NCI-H2171 treated with DMSO at 0.1 percent for 48 hours (cell line): ENCODE measurements around the gene FSTL5.
"Not testable (repeated sequence)": the region's sequence is repeated elsewhere in the genome, so short reads cannot be mapped to it uniquely, and the experiment has no call there.

ENCODE experiments used
- DNase-seq: peaks from one replicate; lab custom pipeline; 2025; lab: John Stamatoyannopoulos, UW

Gene FSTL5

DNA sequence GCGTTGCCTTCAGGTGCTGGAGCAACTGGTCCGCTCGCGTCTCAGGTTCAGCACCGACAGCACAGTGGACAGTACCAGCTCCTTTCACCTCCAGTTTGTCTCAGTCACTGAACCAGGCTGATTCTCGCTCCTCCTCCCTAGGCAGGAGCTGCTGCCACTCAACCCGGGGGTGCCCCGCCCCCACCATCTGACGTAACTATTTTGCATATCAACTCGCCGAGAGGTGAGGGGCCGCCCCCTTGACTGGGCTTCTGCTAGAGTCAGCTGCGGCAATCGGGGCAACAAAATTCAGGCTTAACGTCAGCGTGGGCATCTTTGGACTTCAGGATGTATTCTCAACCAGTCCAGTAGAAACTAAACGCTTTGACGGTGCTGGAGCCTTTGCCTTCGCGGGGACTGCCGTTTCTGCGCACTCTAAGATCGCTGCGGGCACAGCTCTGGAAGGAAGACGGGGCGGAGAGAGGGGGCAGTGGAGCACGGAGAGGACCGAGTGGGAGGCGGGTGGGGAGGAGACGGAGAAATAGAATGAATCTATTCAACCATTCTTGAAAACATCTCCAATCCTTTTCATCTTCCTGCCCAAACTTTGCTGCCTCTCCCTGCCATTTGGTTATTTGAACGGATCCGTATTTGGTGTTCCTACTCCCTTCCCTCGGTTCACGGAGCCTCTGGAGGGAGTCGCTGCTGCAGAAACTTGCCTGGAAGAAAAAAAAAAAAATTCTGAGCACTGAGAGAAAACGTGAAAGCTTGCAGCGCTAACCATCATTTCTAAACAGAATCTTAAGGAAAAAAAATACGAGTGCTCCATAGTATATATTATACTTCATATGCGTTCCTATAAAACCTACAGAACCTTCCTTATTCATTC is at the start of gene FSTL5:
FSTL5 (minus strand) TSS at position 109 of the 868 bp plus-strand sequence. CDS start 52,604 bp downstream, outside the sequence.
- DNase-seq: peak; percentile 87

DNA sequence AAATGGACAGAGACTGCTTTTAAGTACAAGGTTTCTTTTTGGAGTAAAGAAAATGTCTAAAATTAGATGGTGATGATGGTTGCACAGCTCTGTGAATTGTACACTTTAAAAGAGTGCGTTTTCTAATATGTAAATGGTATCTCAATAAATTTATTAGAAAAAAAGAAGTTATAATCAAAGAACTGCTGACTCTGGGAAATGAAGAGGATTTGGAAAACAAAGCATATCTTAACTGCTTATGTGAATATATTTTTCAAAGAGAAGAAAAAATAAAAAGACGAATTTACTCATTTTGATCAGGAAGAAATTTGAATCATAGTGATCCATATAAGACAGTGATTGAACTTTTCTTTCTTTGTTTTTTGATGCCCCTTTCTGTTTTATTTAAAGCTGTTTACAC is 45.9 kb upstream of the FSTL5 start:
- DNase-seq: no peak

GRCh38 chr4:162203478-162203877 is 39.7 kb upstream of the FSTL5 start:
- DNase-seq: not testable (repeated sequence)

- no peak for DNase-seq
Measured at GRCh38 chr4:162201673-162202072, 37.9 kb upstream of the FSTL5 start.

- DNase-seq: no peak
Measured at GRCh38 chr4:162170509-162170908, 6.7 kb upstream of the FSTL5 start.

DNA sequence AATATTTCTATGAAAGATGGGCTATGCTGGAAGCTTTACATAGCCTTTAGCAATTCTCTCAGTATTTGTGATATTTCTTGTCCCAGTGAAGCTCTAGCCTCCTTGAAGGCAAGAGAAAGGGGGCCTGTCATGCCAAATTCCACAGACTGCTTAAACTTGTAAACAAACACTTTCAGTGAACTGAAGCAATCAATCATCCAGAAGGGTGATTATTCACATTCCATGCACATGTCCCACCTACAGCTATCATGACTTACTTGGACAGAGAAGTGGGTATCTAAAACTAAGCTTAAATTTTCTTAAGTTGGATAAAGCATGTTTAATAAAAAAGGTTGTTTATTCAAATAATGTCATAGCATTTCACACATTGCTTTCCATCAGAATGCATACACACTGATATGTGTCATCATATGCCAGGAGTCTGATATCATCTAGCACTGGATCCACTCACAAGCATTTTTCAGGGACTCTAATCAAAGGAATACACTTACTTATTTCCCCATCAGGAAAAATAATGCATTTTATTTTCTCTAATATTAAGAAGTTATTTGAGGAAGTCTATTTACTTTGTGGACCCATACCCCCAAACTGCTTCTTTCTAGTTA is 1.2 kb upstream of the FSTL5 start:
- DNase-seq: no peak

- DNase-seq: no peak
Measured at GRCh38 chr4:162162672-162163071, 1.1 kb downstream of the FSTL5 start.

GRCh38 chr4:162157241-162157640 is 6.6 kb downstream of the FSTL5 start:
- DNase-seq: no peak

DNA sequence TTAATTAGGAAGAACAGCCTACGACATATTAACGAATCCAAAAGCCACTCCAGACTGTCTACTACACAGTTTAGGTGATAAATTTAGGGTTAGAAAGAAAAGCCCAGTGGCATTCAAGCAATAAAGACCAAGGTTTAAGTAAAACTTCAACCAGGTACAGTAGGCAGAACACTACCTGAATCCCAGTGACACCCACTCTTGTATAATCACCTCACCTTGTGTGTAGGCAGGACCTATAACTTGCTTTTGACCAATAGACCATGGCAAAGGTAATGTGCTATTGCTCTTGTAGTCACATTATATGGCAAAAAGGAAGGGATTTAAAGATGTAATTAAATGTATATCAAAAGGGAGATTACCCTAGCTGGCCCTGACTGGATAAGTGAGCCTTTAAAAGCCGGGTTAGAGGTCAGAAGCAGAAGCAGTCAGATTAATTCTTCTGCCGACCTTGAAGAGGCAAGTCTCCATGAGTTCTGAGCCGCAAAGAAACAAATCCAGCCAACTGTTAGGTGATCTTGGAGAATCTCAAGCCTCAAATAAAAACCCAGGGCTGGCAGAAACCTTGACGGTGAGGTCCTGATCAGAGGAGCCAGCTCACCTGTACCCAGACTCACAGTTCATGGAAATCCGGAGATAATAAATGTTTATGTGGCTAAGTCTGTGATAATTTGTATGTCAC is 8.8 kb downstream of the FSTL5 start:
- DNase-seq: no peak

DNA sequence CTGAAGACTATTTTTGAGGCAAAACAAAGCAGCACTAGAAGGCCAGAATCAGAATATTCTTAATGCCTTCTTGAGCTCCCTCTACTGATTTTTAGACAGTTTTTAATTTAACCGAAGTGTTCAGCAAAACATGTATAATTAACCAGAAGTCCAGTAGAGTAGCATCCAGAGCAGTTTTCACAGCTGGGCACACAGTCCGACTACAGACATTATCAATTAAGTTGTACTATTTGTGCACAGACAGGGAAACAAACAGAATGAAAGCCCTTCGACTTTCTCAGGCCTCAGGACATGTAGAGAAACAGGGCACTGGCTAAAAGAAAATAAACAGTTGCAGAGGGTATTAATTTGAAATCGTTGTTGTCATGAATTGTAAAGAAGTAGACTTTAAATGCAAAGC is 11.9 kb downstream of the FSTL5 start:
- no peak for DNase-seq

GRCh38 chr4:162151386-162151785 is 12.4 kb downstream of the FSTL5 start:
- DNase-seq: no peak

DNA sequence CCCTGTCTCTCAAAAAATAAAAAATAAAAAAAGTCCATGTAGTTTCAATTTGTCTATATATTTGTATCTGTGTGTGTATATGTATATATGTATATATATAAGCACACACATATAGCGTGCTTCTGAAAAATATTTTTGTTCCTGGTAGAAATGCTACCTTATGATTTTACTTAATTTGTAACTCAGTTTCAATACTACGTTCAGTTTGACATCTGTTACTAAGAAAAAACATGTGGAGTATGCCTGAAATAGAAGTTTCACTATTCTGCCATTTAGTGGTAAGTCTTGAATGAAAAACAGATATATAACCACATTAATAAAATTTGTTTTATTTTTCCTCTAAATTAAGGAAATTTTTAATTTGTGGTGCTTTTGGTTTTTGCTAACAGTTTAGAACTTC is 14.2 kb downstream of the FSTL5 start:
- DNase-seq: no peak

DNA sequence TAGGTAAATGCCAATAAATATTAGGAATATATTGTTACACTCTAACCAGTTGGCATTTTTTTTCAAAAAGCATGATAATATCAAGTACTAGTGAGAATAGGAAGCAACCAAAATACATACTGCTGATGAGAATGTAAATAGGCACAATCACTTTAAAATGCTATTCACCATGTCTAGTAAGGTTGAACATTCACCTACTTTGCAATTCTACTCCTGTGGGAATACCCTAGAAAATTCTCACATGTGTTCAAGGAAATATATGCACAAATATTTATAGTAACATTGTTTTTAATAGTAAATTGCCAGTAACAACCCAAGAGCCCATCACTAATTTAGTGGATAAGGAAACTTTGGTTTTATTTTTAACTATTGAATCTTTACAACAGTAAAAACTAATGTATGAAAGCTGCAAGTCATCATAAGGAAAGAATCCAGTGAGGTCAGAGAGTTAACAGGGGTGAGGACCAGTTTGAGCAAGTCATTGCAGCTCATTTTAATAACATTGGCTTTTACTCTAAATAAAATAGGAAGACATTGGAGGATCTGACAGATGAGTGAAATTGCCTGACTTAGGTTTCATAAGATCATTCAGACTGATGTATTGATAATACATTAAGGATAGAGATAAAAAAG is 23.6 kb downstream of the FSTL5 start:
- no peak for DNase-seq

DNA sequence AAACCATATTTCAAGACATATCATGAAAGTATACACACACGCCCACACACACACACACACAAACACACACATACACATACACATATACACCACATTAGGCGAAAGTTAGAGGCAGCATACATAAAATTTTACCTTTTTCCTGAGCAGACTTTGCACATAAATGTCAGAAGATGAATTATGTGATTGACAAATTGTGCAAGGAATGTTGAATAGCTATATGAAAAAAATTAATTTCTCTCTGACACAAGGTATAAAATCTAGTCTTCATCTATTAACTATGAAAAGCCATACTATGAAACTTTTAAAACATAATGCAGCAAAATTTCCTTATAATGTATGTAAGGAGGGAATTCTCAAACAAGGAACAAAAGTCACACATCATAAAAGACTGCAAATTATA is 24.4 kb downstream of the FSTL5 start:
- DNase-seq: no peak

GRCh38 chr4:162131256-162131655 is 32.5 kb downstream of the FSTL5 start:
- DNase-seq: no peak

- peak; percentile 64 for DNase-seq
Measured at GRCh38 chr4:162126729-162127128, 37.1 kb downstream of the FSTL5 start.

DNA sequence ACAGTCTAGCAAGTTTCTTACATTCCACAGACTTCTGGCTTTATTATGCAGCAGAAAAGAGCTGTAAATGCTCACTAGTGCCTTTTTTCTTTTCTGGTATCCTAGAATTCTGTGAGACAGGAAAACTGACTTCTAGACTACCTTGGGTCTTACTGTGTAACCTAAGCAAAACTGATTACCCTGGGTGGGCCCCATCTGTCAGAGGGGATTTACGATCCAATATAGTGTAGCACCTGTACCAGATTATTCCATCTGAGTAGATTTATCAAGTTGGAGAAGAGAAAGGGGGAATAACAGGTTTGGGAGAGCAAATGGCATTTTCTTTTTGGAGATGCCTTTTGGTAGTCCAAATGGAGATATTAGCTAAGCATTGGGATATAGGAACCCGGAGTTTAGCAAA is 46.7 kb downstream of the FSTL5 start:
- peak; percentile 74 for DNase-seq

DNA sequence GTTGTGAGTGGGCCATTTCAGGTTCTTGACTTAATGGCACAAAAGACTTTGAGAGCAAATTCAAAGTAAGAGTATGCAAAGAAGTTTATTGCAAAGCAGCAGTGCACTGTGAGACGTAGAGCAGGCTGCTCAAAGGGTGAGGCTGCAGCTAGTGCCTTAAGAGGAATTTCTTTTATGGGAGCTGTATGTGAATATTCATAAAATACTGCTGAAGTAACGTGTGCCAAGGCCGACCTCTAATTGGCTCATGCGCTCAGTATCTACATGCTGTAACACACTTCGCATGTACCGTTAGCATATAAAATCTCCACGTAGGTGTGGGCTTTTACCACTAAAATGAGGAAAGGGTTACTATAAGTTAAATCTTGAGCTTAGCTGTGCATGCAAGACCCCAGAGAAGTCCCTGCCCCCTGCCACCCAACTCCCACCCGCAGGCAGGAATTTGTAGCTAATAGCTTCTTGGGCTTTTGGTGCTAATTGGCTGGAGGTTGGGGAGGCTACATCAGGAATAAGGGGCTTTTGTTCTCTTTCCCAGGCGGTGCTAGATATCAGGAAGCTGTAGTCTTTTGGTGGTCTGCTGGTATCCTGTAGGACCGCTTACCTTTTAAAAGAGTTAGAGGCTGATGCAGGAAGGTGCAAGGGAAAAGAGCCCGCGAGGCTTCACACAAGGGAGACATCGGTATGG is 47.6 kb downstream of the FSTL5 start:
- no peak for DNase-seq

GRCh38 chr4:162115333-162115732 is 48.5 kb downstream of the FSTL5 start:
- DNase-seq: peak; percentile 82

- no peak for DNase-seq
Measured at GRCh38 chr4:162111078-162111477, 52.7 kb downstream of the FSTL5 start.

- DNase-seq: no peak
Measured at GRCh38 chr4:162104459-162105124, 59.2 kb downstream of the FSTL5 start.
